GM20431 (cell line): ENCODE measurements around the gene EGR4.

ENCODE experiments used
- in situ Hi-C: fragments of 300-500 bp; cut with MseI, MboI; formaldehyde crosslinking; loops from one replicate; pipeline ENCODE4 v1.15.0; 2020; ENCODE audit warnings: low sequenced_read_pairs; ENCODE audit not compliant: unreplicated experiment

EGR4 gene

DNA sequence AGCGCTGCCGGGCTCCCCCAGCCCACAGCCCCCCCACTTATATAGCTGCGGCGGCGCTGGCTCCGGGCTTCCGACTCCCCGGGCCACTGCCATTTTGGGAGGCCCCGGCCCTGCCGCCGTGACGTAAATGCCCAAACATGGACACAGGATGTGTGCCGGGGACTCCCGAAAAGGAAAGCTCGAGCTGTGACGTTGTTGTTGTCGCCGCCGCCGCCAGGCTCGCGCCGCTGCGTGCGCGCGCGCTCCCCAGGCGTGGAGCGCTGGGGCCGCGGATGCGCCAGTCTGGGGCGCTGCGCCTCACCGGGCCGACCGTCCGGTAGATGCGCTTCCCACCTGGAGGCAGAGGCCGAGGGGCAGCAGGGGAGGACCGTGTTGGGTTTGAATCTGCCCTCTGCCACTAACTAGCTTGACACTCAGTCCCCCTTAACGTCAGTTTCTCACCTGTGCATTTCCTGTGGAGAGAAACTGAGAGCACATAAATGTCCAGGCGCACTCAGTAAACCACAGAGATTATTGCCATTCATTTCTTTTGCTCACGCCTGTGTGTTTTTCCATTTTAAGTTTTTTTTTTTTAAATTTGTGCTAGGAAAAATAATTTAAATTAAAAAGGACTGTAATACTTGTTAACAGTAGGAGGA is at the start of gene EGR4:
Gene EGR4, minus strand, starts transcription at position 15 of the 638 bp plus-strand sequence. CDS start 231 bp downstream, outside the sequence.
- in situ Hi-C loops = no loop called here

DNA sequence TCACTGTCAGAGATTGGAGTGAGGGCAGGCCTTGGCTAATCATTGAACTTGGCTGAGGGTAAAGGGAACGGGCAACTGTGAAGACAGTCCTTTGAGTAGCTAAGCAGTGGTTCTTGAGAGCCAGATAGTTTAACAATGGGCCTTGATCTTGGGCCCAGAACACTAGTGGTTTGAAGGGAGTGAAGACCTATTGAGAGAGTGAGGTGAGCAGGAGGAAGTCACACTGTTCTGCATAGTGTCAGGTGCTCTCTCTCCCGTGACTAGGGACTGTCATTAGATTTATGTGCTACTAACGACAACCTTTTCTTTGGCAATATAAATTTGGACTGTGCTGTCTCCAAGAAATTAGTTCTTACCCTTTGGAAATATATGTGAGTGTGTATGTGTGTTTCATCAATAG is 47.7 kb upstream of the EGR4 start:
- in situ Hi-C loops = no loop called here

DNA sequence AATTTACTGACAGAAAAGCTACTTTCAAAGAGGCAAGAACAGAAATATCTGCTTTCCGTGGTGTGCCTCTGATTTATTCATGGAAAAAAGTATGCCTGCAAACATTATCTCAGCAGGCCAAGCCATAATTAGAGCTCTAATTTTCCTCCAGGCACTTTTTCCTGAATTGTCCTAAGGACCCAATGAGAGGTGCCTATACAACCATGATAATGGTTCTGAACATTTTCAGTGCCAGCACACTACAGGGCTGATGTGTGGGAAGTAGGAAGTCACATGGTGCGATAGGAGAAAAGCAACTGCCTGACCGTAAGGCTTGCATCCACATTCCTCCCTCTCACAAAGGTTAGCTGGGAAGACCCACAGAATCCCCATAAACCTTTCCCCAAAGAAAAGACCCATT is 45.9 kb upstream of the EGR4 start:
- in situ Hi-C loops = no loop called here

DNA sequence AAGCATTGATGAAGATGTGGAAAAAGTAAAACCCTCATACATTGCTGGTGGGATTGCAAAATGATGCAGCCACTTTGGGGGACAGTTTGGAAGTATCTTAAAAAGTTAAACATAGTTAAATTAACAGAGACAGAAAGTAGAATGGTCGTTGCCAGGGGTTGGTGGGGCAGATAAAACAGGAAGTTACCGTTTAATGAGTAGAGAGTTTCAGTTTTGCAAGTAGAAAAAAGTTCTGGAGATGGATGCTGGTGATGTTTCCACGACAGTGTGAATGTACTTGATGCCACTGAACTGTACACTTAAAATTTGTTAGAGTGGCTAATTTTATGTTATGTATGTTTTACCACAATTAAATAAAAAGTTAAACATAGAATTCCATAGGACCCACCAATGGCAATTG is 44.5 kb upstream of the EGR4 start:
- in situ Hi-C loops = no loop called here

DNA sequence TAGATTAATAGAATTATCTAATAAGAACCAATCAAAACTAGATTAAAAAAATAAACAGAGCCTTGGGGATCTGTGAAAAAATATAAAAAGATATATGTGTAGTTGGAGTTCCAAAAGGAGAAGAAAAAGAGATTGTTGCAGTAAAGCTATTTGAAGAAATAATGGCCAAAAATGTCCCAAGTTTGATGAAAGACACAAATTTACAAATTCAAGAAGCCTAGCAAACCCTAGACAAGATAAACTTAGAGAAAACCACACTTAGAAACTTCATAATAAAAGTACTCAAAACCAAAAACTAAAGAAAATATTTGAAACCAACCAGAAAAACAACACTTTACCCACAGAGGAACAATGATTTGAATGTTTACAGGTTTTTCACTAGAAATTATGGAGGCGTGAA is 41.3 kb upstream of the EGR4 start:
- in situ Hi-C loops = no loop called here

DNA sequence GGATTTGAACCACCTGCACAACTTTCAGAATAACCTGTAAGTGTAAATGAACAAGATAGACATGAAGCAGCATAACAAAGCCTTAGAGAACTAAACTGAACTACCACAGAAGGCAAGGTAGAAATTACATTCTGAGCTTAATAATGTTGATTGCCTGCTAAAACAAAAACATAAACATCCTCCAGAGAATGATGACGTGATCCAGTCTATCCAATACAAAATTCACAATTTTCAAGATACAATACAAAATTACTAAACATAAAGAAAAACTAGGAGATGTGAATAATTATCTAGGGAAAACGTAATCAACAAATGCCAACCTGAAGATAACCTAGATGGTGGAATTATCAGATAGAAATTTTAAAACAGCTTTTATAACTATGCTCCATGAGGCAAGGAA is 40.7 kb upstream of the EGR4 start:
- in situ Hi-C loops = no loop called here

DNA sequence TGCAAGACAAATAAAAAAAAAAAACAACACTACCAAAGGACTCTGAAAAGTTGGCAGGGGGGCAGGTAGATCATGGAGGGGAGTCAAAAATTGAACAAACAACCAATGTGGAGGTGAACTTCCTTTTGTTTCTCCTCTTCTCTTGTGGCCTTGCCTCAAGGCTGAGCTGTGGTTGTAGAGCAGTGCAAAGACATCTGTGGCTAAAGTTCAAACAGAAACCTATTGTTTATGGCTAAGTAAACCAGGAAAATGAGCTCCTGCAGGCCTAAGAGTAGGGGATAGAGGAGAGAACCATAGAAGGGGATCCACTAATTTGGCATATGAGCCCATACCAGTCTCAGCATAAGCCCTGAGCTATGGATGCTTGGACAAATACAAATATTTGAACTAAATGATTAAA is 40.2 kb upstream of the EGR4 start:
- in situ Hi-C loops = no loop called here

DNA sequence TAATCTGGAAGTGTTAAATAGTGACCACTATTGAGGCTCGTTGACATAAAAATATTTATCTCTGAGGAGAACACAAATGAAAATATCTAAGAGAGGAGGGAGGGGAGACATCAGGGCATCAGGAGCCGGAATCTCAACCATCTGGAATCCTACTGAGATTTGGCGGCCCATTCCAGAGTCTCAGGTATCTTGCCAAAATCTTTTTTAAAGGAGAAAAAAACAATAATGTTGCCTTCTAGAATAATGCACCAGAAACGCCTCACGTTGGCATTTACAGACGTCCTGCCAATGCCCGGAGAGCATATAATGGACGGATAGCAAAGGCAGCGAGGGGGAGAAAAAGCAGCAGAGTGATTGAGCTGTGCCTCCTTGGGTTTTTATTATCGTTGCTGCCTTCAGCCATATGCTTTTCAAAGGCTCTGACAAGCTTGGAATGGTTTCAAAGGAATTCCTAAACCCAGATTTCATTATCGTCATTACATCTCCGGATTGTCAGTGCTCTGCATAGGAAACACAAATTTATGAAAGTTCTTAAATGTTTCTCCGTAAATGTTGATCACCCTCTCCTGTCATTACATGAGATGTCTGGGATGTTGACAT is 30.9 kb upstream of the EGR4 start:
- in situ Hi-C loops = no loop called here

DNA sequence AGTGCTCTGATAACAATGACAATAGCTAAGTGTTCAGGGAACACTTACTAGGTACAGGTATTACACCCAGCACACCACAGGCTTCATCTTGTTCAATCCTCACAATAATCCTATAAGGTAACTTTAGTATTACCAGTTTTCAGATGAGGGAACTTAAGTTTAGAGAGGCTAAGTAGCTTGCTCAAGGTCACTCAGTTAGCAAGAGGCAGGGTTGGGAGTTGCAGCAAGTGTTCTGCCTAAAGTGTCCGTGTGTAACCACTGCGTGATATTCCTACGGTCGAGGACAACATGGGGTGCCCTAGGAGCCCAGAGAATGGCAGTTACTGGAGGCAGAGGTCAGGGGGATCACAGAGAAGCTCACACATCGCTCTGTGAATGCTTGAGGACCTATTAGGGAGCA is 30.2 kb upstream of the EGR4 start:
- in situ Hi-C loops = no loop called here

DNA sequence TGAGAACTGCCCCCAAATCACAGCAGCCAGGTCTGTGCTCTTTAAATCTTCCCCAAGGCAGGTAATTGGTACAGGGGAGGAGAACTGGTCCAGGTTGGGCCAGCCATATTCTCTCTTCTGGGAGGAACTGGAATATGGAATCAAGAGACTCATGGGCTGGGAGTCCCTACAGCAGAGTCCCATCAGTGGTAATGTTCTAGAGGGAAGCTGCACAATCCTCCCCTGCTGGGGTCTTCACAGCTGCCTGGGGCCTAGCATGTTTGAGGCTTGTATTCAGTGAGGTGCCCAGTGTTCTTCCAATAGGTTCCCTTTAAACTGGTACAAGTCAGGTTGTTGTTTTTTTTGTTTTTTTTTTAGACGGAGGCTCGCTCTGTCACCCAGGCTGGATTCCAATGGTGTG is 21.1 kb upstream of the EGR4 start:
- in situ Hi-C loops = no loop called here

DNA sequence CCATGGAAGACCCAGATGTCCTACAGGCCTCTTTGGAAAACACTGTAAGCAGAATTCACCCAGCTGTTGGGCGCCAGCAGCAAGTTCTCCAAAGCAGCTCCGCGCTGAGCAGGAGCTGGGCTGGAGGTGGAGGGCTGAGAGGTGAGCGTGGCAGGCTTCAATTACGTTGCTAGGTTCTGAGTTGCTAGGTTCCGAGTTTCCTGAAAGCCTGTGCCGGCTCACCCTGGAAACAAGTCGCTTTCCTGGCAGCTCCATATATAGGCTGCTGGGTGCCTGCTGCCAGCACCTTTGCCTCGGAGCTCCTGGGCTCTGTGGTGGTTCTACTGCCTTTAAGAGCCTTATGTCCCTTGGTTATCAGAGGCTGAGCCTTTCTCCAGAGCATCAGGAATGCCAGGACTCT is 14.4 kb upstream of the EGR4 start:
- in situ Hi-C loops = no loop called here

DNA sequence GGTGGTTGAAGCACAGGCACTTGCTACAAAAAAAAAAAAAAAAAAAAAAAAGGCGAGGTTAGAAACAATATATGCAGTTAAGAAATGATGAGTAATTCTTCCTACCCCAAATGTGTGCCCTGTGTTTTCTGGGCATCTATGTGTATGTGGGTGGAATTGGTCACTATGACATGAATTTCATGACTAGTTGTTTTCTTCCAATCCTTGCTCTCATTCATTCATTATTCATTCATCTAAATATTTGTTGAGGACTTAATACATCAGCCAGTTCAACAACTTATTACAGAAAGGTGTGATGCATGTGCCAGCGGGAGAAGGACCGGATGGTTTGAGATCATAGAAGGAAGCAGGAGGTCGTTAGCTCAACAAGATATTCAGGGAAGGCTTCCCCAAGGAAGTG is 8.3 kb upstream of the EGR4 start:
- in situ Hi-C loops = no loop called here

DNA sequence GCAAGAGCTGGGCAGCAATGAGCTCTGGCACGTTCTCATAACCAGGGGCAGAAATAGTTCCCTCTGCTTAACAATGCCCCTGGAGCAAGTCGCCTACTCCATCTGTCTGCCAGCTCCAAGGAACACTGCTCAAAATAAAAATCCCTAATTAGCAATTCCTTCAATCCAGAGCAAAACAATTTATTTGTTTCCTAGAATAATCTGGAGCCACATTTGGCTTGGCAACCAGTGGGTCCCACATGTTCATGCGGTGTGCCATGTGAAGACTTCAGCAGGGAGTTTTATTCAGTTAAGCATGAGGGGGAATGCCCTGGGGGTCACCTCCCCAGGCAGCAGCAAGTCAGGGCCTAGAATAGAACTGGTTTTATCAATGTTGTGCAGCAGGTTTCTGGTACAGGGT is 7.6 kb upstream of the EGR4 start:
- in situ Hi-C loops = no loop called here

DNA sequence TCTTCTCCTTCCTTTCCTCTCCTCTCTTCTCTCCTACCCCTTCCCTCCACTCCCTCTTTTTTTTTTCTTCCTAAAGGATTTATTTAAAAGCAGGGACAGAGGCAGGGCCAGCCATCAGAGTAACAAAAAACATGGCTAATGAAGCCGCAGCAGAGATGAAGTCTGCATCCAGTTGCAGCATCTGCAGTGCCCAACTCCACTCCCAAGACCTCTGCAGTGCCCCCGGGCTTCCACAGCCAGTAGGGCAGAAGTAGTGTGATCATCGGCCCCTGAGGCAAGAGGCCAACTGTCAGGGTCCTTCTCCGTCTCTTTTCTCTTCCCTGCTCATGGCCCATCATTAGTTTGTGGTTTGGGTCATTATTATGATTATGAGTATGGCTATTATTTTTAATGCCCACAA is 4.2 kb upstream of the EGR4 start:
- in situ Hi-C loops = no loop called here

DNA sequence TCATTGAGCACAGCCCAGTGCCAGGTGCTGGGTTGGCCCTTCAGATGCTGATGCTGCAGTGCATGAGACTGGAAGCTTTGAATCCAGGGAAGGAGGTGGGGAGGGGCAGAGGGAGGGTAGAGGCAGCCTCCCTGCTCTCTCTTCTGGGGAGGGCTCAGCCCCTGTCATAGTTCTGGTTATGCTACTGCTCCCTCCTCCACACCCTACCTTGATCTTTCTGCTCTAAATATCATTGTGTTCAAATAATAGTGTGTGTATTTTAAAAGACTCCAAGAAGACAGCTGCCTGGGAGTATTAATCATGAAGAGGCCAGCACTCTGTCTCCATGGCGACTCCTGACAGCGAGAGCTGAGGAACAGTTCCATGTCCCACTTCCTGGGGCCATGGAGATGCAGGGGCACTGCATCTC is 3.8 kb upstream of the EGR4 start:
- in situ Hi-C loops = no loop called here

DNA sequence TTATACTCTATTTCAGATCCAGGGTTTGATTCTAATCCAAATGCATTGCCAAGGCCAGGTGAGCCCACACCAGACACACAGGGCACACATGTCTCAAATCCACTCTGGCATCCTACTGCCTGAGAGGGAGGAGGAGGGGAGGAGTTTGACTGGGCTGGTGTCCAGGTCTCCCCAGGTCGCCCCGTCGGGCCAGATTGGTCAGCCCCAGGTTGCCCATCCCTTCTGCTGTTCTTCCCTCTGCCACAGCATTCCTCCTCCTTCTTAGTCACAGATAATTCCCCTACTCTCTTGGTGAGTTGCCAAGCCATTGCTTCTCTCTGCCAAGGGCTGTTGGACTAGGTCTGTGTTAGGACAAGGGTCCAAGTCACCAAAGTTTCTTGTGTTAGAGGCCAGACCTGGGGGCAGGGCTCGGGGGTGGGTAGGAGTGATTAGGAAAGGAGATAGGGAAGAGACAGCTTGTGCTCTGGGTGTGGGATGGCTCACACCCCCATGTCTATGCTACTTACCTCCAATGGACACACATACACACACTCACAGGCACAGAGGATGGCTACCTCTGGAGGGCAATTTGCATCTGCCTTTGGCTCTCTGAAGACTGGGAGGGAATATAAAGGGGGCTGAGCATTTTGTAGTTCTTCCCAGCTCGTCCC is 2.5 kb upstream of the EGR4 start:
- in situ Hi-C loops = no loop called here

DNA sequence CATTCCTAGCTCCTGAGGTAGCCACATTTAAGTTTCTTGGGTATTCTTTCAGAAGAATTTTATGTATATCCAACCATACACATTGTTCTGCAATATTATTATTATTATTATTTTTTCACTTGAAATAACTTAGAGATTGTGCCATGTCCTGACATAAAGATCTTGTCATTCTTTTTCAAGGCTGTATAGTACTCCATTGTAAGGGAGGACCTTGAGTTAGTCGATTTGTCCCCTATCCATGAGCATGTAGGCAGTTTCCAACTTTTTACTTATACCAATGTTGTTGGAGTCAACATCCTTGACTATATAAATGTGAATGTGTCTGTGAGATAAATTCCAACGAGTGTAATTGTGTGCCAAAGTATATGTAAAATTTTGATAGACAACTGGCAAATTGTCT is 891 bp upstream of the EGR4 start:
- in situ Hi-C loops = no loop called here

DNA sequence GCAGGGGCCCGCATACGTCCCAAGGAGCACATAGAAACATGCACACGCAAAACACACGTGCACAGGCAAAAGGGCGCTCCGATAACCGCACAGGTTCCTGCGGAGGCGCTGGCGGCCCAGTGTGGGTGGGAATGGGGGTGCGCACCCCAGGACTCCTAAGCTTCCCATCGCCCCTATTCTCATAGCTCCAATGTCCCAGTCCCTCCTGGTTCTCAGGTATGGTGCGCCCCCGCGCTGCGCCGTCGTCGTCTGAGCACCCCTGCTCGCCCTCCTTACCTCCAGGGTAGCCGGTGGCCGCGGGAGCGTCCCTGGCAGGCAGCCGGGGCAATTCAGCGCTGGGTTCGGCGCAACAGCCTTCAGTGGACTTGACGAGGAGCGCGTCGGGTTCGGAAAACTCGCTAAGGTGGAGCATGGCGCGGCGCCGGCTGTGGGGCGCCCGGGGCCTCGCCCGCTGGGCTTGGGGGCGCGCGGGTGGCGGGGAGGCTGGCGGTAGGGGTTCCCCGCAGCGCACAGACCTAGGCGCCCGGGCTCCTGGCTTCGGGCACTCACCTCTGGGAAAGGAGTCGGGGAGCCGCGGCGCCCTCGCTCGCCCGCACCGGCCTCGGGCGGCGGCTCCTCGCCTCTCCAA is 328 bp downstream of the EGR4 start:
- in situ Hi-C loops = no loop called here

DNA sequence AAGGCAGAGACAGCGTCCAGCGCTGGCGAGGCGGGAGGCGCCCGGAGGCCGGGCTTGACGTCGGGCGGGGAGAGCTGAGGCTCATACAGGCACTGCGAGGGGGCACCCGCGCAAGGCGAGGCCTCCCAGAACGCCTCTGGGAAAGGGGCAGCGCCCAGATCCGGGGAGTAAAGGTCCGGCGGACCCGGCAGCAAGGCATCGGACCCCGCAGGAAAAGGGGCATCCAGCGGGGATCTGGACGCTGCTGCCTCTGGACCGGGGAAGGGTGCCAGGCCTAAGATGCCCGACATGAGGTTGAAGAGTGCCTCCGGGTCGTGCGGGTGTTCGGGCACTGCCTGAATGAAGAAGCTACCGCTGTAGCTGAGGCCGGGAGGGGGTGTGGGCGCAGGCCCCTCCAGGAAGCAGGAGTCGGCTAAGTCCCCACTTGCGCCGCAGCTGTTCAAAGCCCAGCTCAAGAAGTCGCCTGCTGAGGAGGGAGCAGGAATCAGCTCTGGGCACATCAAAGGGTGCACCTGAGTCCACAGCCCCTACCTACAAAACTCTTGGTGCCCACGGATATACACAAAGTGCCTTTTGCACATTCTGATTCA is 937 bp downstream of the EGR4 start:
- in situ Hi-C loops = no loop called here

DNA sequence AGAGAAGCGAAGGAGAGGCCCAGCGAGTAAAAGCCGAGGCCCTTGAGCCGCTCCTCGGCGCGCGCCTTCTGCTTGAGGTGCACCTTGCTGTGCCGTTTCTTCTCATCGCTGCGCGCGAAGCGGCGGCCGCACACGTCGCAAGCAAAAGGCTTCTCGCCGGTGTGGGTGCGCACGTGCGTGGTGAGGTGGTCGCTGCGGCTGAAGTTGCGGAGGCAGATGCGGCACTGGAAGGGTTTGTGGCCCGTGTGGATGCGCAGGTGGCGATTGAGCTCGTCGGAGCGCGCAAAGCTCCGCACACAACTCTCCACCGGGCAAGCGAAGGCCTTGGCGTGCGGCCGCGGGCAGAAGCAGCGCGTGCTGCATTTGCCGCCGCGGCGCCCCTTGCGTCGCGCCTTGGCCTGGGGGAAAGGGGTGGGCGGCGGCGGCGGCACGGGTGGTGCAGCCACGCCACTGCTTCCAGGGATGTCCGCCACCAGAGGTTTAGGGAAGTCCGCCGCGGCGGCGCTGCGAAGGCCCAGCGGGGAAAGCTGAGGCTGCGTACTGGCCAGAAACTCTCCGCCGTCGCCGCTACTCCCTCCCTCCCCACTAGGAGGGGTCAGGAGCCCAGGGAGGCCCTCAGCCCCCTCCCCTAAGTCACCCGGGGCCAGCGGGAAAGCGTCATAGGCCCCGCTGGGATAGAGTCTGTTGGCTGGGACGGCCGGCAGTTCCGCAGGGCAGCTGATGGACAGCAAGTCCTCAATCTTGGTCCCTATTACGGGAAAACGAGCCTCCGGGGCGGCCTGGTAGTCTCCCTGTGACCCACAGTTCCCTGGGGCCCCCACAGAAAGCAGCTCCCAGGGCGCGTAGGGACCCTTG is 1.7 kb downstream of the EGR4 start:
- in situ Hi-C loops = no loop called here
